Measurements from ENCODE around the gene SFRP4. TPM values are rescaled to one million over a fixed set of nuclear protein-coding genes. Genes with fewer than 3 reads are reported as not detected.

The SFRP4 gene
- total RNA-seq, 1 experiment from 2014 or later, result not detected

DNA sequence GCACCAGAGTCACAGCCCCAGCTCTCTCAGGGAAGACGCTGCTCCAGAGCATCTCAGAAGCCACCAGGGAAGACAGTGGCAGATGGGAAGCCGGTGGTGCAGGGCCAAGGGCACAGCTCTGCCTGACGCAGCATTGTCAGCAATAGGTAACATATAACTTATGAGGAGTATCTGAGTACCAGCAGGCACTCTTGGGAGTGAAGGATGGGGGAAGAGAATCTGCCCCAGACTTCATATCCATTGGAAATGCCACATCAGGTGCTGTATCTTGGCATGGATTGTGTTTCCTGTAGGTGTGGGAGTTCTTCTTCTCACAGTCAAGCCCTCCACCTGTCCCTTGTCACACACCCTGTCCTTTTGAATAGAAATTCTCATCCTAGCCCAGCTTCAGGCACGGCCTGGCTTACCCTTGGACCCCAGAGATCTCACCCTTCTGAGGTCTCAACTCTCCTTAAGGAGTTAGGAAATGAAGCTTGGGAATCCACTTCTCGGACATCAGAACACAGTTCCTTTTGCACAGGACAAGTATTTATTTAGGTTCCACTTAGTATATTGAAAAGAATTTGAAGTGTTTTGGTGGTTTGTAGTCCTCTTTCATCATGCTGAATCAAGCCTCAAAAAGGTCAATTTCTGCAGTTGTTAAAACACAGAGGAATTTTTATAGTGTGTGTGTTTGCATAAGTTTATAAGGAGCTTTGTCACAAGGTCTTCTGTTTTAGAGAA, 13.8 kb upstream of the SFRP4 start:
- H3K27ac ChIP-seq, result no peak overlapping the region
- no peak overlapping the region for H3K4me2 ChIP-seq
- H3K27me3 ChIP-seq (ENCODE audit: insufficient read depth, low read depth), result 0 out of 2 replicates have a peak, but pooled peaks cover 6% of the 10 kb centered on the region
- intact Hi-C loops (cut with micrococcal nuclease; ENCODE audit: unreplicated experiment), result no loop called here
- no peaks in the 10 kb centered on the region for H3F3A ChIP-seq (ENCODE audit: insufficient read depth, low read depth)
- no peaks in the 10 kb centered on the region for H3K36me3 ChIP-seq (ENCODE audit: low read depth)
- no peak for DNase-seq
- no peaks in the 10 kb centered on the region for H3K9me2 ChIP-seq (ENCODE audit: insufficient read depth)
- H4K20me1 ChIP-seq (ENCODE audit: insufficient read depth), result no peaks in the 10 kb centered on the region
- no TSS peak for BruUV-seq (replicated peaks)
- H2AFZ ChIP-seq, result no peak overlapping the region
- TF ChIP-seq EZH2 (IDR thresholded peaks at IDR 0.05; ENCODE audit: low read depth) (no peak), CTCF (conservative IDR thresholded peaks at IDR 0.05) (no peak)
- ChIA-PET CTCF (no interaction called here), POLR2A (ENCODE audit: unreplicated experiment) (no interaction called here)
- H3K4me1 ChIP-seq (replicated peaks; ENCODE audit: insufficient read depth), result no peaks in the 10 kb centered on the region
- no peak overlapping the region for H3K4me3 ChIP-seq
- no peaks in the 10 kb centered on the region for H3K9me3 ChIP-seq (ENCODE audit: insufficient read depth, low read depth)
- no peaks in the 10 kb centered on the region for H3K79me2 ChIP-seq (ENCODE audit: low read depth)

- no peak for DNase-seq
- Histone ChIP-seq H3K9me2 (ENCODE audit: insufficient read depth) (no peaks in the 10 kb centered on the region), H2AFZ (no peak overlapping the region), H3K9me3 (ENCODE audit: insufficient read depth, low read depth) (no peaks in the 10 kb centered on the region), H4K20me1 (ENCODE audit: insufficient read depth) (no peaks in the 10 kb centered on the region), H3F3A (ENCODE audit: insufficient read depth, low read depth) (no peaks in the 10 kb centered on the region), H3K4me3 (no peak overlapping the region), H3K4me2 (no peak overlapping the region), H3K27me3 (ENCODE audit: insufficient read depth, low read depth) (0 out of 2 replicates have a peak, but pooled peaks cover 6% of the 10 kb centered on the region), H3K4me1 (replicated peaks; ENCODE audit: insufficient read depth) (no peaks in the 10 kb centered on the region), H3K27ac (no peak overlapping the region), H3K79me2 (ENCODE audit: low read depth) (no peaks in the 10 kb centered on the region), H3K36me3 (ENCODE audit: low read depth) (no peaks in the 10 kb centered on the region)
- intact Hi-C loops (cut with micrococcal nuclease; ENCODE audit: unreplicated experiment), result no loop called here
- POLR2A ChIA-PET (ENCODE audit: unreplicated experiment), result no interaction called here
- BruUV-seq (replicated peaks), result no TSS peak
- CTCF ChIA-PET, result no interaction called here
- TF ChIP-seq CTCF (conservative IDR thresholded peaks at IDR 0.05) (no peak), EZH2 (IDR thresholded peaks at IDR 0.05; ENCODE audit: low read depth) (no peak)
Observed at GRCh38 chr7:37928878-37929277, 12.3 kb upstream of the SFRP4 start.

DNA sequence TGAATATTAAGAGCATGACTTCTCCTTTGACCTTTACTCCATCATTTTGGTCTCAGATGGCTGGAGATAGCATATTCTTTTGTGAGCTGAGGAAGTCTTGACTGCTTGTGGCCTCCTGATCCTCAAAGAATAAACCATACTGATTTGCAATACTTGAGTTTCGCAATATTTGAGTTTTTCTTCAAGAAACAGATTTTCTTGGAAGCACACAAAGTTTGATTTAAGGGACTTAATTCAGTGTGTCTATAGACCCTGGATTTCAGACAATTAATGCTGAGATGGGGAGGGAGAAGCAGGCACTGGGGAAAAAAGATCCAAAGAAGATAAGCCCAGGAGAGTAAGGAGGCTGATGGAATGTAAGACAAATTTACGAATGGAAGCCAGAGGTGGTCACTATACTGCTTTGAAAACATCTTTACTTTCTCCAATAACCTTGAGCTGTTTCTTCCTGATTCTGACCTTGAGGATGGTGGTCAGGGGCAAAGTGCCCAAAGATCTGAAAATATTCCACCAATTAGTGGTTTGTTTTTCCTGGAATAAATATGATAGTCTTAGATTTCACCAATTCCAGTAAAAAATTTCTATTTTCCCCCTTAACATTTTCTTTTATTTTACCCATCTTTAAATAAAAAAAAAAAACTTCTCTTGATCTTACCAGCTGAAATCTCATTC, 11.3 kb upstream of the SFRP4 start:
- BruUV-seq (replicated peaks), result no TSS peak
- Histone ChIP-seq H3K4me2 (no peak overlapping the region), H3K9me2 (ENCODE audit: insufficient read depth) (no peaks in the 10 kb centered on the region), H3K79me2 (ENCODE audit: low read depth) (no peaks in the 10 kb centered on the region), H3K9me3 (ENCODE audit: insufficient read depth, low read depth) (no peaks in the 10 kb centered on the region), H3K36me3 (ENCODE audit: low read depth) (no peaks in the 10 kb centered on the region), H3K27ac (no peak overlapping the region), H3F3A (ENCODE audit: insufficient read depth, low read depth) (no peaks in the 10 kb centered on the region), H3K4me3 (no peak overlapping the region), H3K27me3 (ENCODE audit: insufficient read depth, low read depth) (0 out of 2 replicates have a peak, but pooled peaks cover 3% of the 10 kb centered on the region), H2AFZ (no peak overlapping the region), H3K4me1 (replicated peaks; ENCODE audit: insufficient read depth) (no peaks in the 10 kb centered on the region), H4K20me1 (ENCODE audit: insufficient read depth) (no peaks in the 10 kb centered on the region)
- ChIA-PET POLR2A (ENCODE audit: unreplicated experiment) (no interaction called here), CTCF (no interaction called here)
- no peak for TF ChIP-seq EZH2 (IDR thresholded peaks at IDR 0.05; ENCODE audit: low read depth)
- no peak for TF ChIP-seq CTCF (conservative IDR thresholded peaks at IDR 0.05)
- intact Hi-C loops (cut with micrococcal nuclease; ENCODE audit: unreplicated experiment), result no loop called here
- DNase-seq, result no peak

Measured in PC-9 (cell line).